NB4 (cell line): ENCODE measurements around the gene AP1G2.

Source experiments
- DNase-seq: peaks from one replicate; pipeline ENCODE4 v3.0.0; 2010; ENCODE audit warnings: low read depth
- H3K4me3 ChIP-seq: one replicate; pipeline ENCODE4 v1.5.1; 2011; ENCODE audit warnings: mild to moderate bottlenecking, low read depth, low read length, moderate library complexity
- CTCF ChIP-seq: IDR thresholded peaks from one replicate; pipeline ENCODE4 v1.5.1; 2012; ENCODE audit warnings: low read depth, low read length
- MAX ChIP-seq: IDR thresholded peaks from 2 replicates; pipeline ENCODE4 v1.6.1; 2011; ENCODE audit warnings: low read depth, low read length
- MYC ChIP-seq: IDR thresholded peaks from 2 replicates; pipeline ENCODE4 v1.6.1; 2011; ENCODE audit warnings: low read depth, low read length
- POLR2A ChIP-seq: IDR thresholded peaks from 2 replicates; pipeline ENCODE4 v1.6.1; 2011; ENCODE audit warnings: mild to moderate bottlenecking; ENCODE audit not compliant: insufficient read length; ENCODE audit errors: extremely low read depth

The AP1G2 gene

GRCh38 chr14:23565626-23566025, 2.0 kb downstream of the AP1G2 start:
- no peak overlapping the region for H3K4me3 ChIP-seq
- no peak for DNase-seq
- TF ChIP-seq MYC (no peak), MAX (no peak), CTCF (no peak), POLR2A (no peak)

- no peak for TF ChIP-seq POLR2A
- TF ChIP-seq CTCF: no peak
- no peak for TF ChIP-seq MYC
- no peak for TF ChIP-seq MAX
- H3K4me3 ChIP-seq: no peak overlapping the region
- DNase-seq: no peak
Observed at GRCh38 chr14:23564876-23565275, 2.7 kb downstream of the AP1G2 start.

- H3K4me3 ChIP-seq: no peak overlapping the region
Observed at GRCh38 chr14:23564181-23564812, 3.3 kb downstream of the AP1G2 start.

GRCh38 chr14:23563473-23564180, 4.0 kb downstream of the AP1G2 start:
- TF ChIP-seq MYC: no peak
- TF ChIP-seq MAX: no peak
- no peak for TF ChIP-seq POLR2A
- TF ChIP-seq CTCF: no peak
- no peak for DNase-seq
- no peak overlapping the region for H3K4me3 ChIP-seq

More at GRCh38 chr14:23564181-23564812, 3.3 kb downstream of the AP1G2 start:
- TF ChIP-seq MAX (no peak), CTCF (no peak), POLR2A (no peak), MYC (no peak)
- DNase-seq: no peak

GRCh38 chr14:23562822-23563472, 4.6 kb downstream of the AP1G2 start:
- H3K4me3 ChIP-seq: no peak overlapping the region
- TF ChIP-seq POLR2A: no peak
- TF ChIP-seq CTCF: peak; percentile 89
- DNase-seq: peak; percentile 68
